GM13977 (cell line): ENCODE data around the gene SETDB1.
A peak's percentile ranks its signal among the peaks of the same experiment; 100 is the strongest.
"Not testable (repeated sequence)": the region's sequence is repeated elsewhere in the genome, so short reads cannot be mapped to it uniquely, and the experiment has no call there.

Experiments
- DNase-seq: peaks from one replicate; pipeline ENCODE4 v3.0.0; 2012; ENCODE audit warnings: low spot score
- CTCF ChIP-seq: IDR thresholded peaks from 2 replicates; pipeline ENCODE4 v1.5.1; 2012; ENCODE audit warnings: mild to moderate bottlenecking, control low read depth; ENCODE audit not compliant: insufficient read depth; ENCODE audit errors: extremely low read depth, missing control alignments
- in situ Hi-C: fragments of 300-500 bp; cut with MboI; formaldehyde crosslinking; loops from one replicate; pipeline ENCODE4 v1.12.0; 2022; ENCODE audit warnings: low sequenced_read_pairs, low pct_unique_long_range_greater_than_20kb, mixed read lengths, inconsistent platforms; ENCODE audit not compliant: unreplicated experiment

The SETDB1 gene

GRCh38 chr1:150926097-150926741 lies at the start of gene SETDB1:
SETDB1 (plus strand) TSS chr1:150926363; CDS start chr1:150927715, 1,352 bp downstream.
- in situ Hi-C loops, result no loop called here
- TF ChIP-seq CTCF, result peak; percentile 13
- peak; percentile 88 for DNase-seq

- DNase-seq, in situ Hi-C loops: not testable (repeated sequence)
These were observed 47.2 kb upstream of the SETDB1 start for GRCh38 chr1:150878931-150879330.

- no peak for TF ChIP-seq CTCF
- in situ Hi-C loops, result no loop called here
These were observed 44.7 kb upstream of the SETDB1 start for GRCh38 chr1:150881331-150882070.

GRCh38 chr1:150883121-150883520 lies 43.0 kb upstream of the SETDB1 start:
- in situ Hi-C loops, result not testable (repeated sequence)

More at GRCh38 chr1:150881331-150882070, 44.7 kb upstream of the SETDB1 start:
- no peak for DNase-seq

GRCh38 chr1:150887018-150887417 lies 39.1 kb upstream of the SETDB1 start, which contains the start of gene CTXND2:
CTXND2 (plus strand) TSS chr1:150887136; CDS start chr1:150912315, 25,179 bp downstream.
- DNase-seq, result no peak
- in situ Hi-C loops, result no loop called here
- no peak for TF ChIP-seq CTCF

More at GRCh38 chr1:150883121-150883520, 43.0 kb upstream of the SETDB1 start:
- DNase-seq, result not testable (repeated sequence)

GRCh38 chr1:150888727-150889126 lies 37.4 kb upstream of the SETDB1 start:
- TF ChIP-seq CTCF, result no peak
- in situ Hi-C loops, result no loop called here
- DNase-seq, result no peak

GRCh38 chr1:150890033-150890416 lies 36.1 kb upstream of the SETDB1 start:
- no peak for DNase-seq
- TF ChIP-seq CTCF, result no peak
- in situ Hi-C loops, result no loop called here
